Caco-2 (cell line): ENCODE data around the gene PARVA. TPM values are rescaled to one million over a fixed set of nuclear protein-coding genes. Genes with fewer than 3 reads are reported as not detected.

Source experiments
- BruUV-seq: library from RNA; stranded (reverse); fragments of 400-500 nt; replicated peaks from 2 replicates; lab custom pipeline; 2021; lab: Mats Ljungman, UMichigan
- CTCF ChIA-PET: fragments of 300-600 bp; sonication (Branson Sonifier 250); formaldehyde crosslinking; loops from one replicate; lab custom pipeline; 2022; ENCODE audit warnings: antibody characterized with exemption; lab: Charles Lee
- POLR2A ChIA-PET: fragments of 300-600 bp; sonication (Branson Sonifier 250); formaldehyde crosslinking; loops from one replicate; lab custom pipeline; 2022; ENCODE audit warnings: antibody characterized with exemption; lab: Charles Lee
- DNase-seq, 2 experiments: peaks; one replicate each; pipeline versions ENCODE4 v3.0.0 to v3.0.0-alpha.2; 2020 to 2022
- H3K27me3 ChIP-seq: replicated peaks from 2 replicates; pipeline ENCODE4 v1.6.0; 2011; ENCODE audit warnings: low read length; ENCODE audit not compliant: control insufficient read depth, insufficient read depth
- H3K36me3 ChIP-seq: 2 replicates; pipeline ENCODE4 v1.5.1; 2011; ENCODE audit warnings: low read length; ENCODE audit not compliant: control insufficient read depth, insufficient read depth
- H3K4me1 ChIP-seq: fragments of 250-450 bp; sonication (Bioruptor Pico); 2 replicates; pipeline ENCODE4 v1.5.1; 2020; ENCODE audit warnings: mild to moderate bottlenecking
- H3K4me3 ChIP-seq: 2 replicates; pipeline ENCODE4 v1.5.1; 2011; ENCODE audit warnings: low read depth, mild to moderate bottlenecking, control low read depth, low read length
- H3K9me3 ChIP-seq: fragments of 250-450 bp; sonication (Bioruptor Pico); 2 replicates; pipeline ENCODE4 v1.5.1; 2020; ENCODE audit warnings: mild to moderate bottlenecking, moderate library complexity
- H3K27ac Mint-ChIP-seq: one replicate; pipeline ENCODE4 v1.8.0; 2022; ENCODE audit warnings: mixed read lengths; ENCODE audit not compliant: unreplicated experiment
- H3K27me3 Mint-ChIP-seq: one replicate; pipeline ENCODE4 v1.8.0; 2022; ENCODE audit warnings: mixed read lengths; ENCODE audit not compliant: insufficient read depth, unreplicated experiment
- H3K36me3 Mint-ChIP-seq: one replicate; pipeline ENCODE4 v1.8.0; 2022; ENCODE audit warnings: mild to moderate bottlenecking, mixed read lengths; ENCODE audit not compliant: insufficient read depth, unreplicated experiment
- H3K4me1 Mint-ChIP-seq: one replicate; pipeline ENCODE4 v1.8.0; 2022; ENCODE audit warnings: low read depth, mixed read lengths; ENCODE audit not compliant: unreplicated experiment
- H3K4me3 Mint-ChIP-seq: one replicate; pipeline ENCODE4 v1.8.0; 2022; ENCODE audit warnings: mild to moderate bottlenecking, moderate library complexity, mixed read lengths; ENCODE audit not compliant: unreplicated experiment
- H3K9me3 Mint-ChIP-seq: one replicate; pipeline ENCODE4 v1.8.0; 2022; ENCODE audit warnings: mixed read lengths; ENCODE audit not compliant: unreplicated experiment
- intact Hi-C: fragments of 100-400 bp; cut with micrococcal nuclease; formaldehyde crosslinking; loops from one replicate; pipeline ENCODE4 v1.10.0; 2022; ENCODE audit not compliant: unreplicated experiment
- total RNA-seq: library from RNA; stranded (reverse); gene quantifications from 2 replicates; pipeline ENCODE4 v1.2.3, GENCODE V29; 2022
- TF ChIP-seq, protein P1 (sequence below), 2 experiments: fragments of 200-600 bp in 1 of 2; IDR thresholded peaks; 1 replicate in 1 of 2; 2 replicates in 1 of 2; pipeline versions ENCODE4 v1.5.1 to v1.8.0; 2011 to 2022; ENCODE audit warnings: antibody characterized with exemption in 1 of 2, control low read depth in 1 of 2, inconsistent platforms in 1 of 2, low read depth in 1 of 2, low read length in 1 of 2, mild to moderate bottlenecking in 1 of 2, moderate library complexity in 1 of 2; ENCODE audit not compliant: insufficient read depth in 1 of 2, severe bottlenecking in 1 of 2, unreplicated experiment in 1 of 2

The PARVA gene
- total RNA-seq, 1 experiment from 2014 or later: 45.3 TPM

DNA sequence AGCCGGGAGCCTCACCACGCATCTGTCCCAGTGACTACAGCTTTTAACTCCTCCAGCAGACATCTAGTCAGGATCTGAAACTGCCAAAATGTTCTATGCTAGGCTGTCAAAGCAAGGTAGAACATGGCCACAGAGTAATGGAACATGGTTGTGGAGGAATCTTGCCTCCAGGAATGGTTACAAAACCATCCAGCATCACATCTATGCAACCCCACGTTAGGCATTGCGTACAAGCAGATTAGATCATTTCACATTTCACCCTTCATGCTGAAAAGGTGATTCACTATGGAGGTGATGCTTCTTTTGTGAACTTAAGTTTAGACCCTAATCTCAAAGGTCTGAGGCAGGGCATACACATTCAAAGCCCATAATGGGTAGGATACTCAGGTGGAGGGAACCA, 103.0 kb downstream of the PARVA start:
- no peak overlapping the region for H3K27ac Mint-ChIP-seq
- no TSS peak for BruUV-seq
- POLR2A ChIA-PET: no interaction called here
- no peaks in the 10 kb centered on the region for H3K27me3 Mint-ChIP-seq
- DNase-seq: no peak
- peaks cover 17% of the 10 kb centered on the region for H3K36me3 Mint-ChIP-seq
- no peaks in the 10 kb centered on the region for H3K4me1 ChIP-seq
- H3K4me3 ChIP-seq: no peak overlapping the region
- peaks cover 7% of the 10 kb centered on the region for H3K4me1 Mint-ChIP-seq
- intact Hi-C loops: no loop called here
- TF ChIP-seq, protein P1, sequence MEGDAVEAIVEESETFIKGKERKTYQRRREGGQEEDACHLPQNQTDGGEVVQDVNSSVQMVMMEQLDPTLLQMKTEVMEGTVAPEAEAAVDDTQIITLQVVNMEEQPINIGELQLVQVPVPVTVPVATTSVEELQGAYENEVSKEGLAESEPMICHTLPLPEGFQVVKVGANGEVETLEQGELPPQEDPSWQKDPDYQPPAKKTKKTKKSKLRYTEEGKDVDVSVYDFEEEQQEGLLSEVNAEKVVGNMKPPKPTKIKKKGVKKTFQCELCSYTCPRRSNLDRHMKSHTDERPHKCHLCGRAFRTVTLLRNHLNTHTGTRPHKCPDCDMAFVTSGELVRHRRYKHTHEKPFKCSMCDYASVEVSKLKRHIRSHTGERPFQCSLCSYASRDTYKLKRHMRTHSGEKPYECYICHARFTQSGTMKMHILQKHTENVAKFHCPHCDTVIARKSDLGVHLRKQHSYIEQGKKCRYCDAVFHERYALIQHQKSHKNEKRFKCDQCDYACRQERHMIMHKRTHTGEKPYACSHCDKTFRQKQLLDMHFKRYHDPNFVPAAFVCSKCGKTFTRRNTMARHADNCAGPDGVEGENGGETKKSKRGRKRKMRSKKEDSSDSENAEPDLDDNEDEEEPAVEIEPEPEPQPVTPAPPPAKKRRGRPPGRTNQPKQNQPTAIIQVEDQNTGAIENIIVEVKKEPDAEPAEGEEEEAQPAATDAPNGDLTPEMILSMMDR (IDR thresholded peaks at IDR 0.05; ENCODE audit: insufficient read depth in 1 of 2, low read depth in 1 of 2, low read length in 1 of 2, severe bottlenecking in 1 of 2, unreplicated experiment in 1 of 2): no peak
- no peak overlapping the region for H3K4me3 Mint-ChIP-seq
- H3K36me3 ChIP-seq: no peaks in the 10 kb centered on the region
- H3K9me3 Mint-ChIP-seq: no peaks in the 10 kb centered on the region
- no peaks in the 10 kb centered on the region for H3K9me3 ChIP-seq
- CTCF ChIA-PET: no interaction called here
- no peaks in the 10 kb centered on the region for H3K27me3 ChIP-seq

DNA sequence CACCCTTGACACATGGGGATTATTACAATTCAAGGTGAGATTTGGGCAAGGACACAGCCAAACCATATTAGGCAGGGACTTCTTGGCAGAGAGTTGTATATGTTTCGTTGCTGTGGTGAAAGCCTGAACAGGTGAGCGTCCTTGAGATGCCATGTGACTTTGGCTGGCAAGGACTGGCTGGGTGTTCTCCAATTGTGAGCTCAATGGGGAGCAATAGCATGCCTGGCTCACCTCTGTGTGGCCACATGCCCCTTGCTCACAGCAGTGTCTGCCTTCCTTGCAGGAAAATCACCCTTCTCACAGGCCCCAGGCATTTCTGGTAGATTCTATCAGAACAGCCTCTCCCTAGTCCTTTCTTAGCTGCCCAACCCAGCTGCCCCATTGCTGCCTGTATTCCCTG, 105.5 kb downstream of the PARVA start:
- Histone ChIP-seq H3K27me3 (no peaks in the 10 kb centered on the region), H3K4me1 (no peaks in the 10 kb centered on the region), H3K36me3 (no peaks in the 10 kb centered on the region), H3K4me3 (no peak overlapping the region), H3K9me3 (no peaks in the 10 kb centered on the region)
- DNase-seq: no peak
- Mint-ChIP-seq H3K27me3 (no peaks in the 10 kb centered on the region), H3K36me3 (peaks cover 14% of the 10 kb centered on the region), H3K4me3 (no peak overlapping the region), H3K4me1 (peaks cover 7% of the 10 kb centered on the region), H3K27ac (no peak overlapping the region), H3K9me3 (peaks cover 1% of the 10 kb centered on the region)
- BruUV-seq: no TSS peak
- TF ChIP-seq, protein P1 (IDR thresholded peaks at IDR 0.05; ENCODE audit: insufficient read depth in 1 of 2, low read depth in 1 of 2, low read length in 1 of 2, severe bottlenecking in 1 of 2, unreplicated experiment in 1 of 2): no peak
- ChIA-PET CTCF (no interaction called here), POLR2A (no interaction called here)
- intact Hi-C loops: no loop called here

DNA sequence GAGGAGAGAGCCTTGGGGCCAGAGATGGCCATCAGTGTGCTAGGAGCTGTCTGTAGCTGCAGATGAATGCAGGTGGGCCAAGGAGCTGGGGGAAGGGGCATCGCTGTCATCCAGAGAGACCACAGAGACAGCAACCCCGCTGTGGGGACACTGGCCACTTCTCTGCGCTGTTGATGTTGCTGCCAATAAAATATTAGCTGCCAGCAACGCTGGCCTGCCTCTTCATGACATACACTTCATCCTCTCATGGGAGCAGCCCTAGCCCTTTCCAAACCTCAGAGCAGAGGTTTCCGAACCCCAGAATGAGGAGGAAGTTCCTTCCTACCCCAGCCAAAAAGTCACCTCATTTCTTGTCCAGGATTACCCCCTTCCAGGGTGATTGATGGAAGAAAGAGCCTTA, 106.2 kb downstream of the PARVA start:
- peaks cover 3% of the 10 kb centered on the region for H3K4me1 Mint-ChIP-seq
- Histone ChIP-seq H3K4me3 (no peak overlapping the region), H3K27me3 (no peaks in the 10 kb centered on the region), H3K9me3 (0 out of 2 replicates have a peak, but pooled peaks cover 4% of the 10 kb centered on the region), H3K36me3 (no peaks in the 10 kb centered on the region), H3K4me1 (no peaks in the 10 kb centered on the region)
- H3K4me3 Mint-ChIP-seq: no peak overlapping the region
- peaks cover 12% of the 10 kb centered on the region for H3K36me3 Mint-ChIP-seq
- BruUV-seq: no TSS peak
- DNase-seq: no peak
- ChIA-PET POLR2A (no interaction called here), CTCF (interaction anchor here (0.8 kb wide), 1 partner anchor 8 kb away, joined by 3 read pairs; no protein-coding TSS in a partner anchor)
- TF ChIP-seq, protein P1 (IDR thresholded peaks at IDR 0.05; ENCODE audit: insufficient read depth in 1 of 2, low read depth in 1 of 2, low read length in 1 of 2, severe bottlenecking in 1 of 2, unreplicated experiment in 1 of 2): no peak
- intact Hi-C loops: no loop called here
- peaks cover 9% of the 10 kb centered on the region for H3K9me3 Mint-ChIP-seq
- H3K27ac Mint-ChIP-seq: no peak overlapping the region
- no peaks in the 10 kb centered on the region for H3K27me3 Mint-ChIP-seq
